ENCODE measurements around the gene DLG2. TPM values are rescaled to one million over a fixed set of nuclear protein-coding genes. Genes with fewer than 3 reads are reported as not detected.

The DLG2 gene
- total RNA-seq, 1 experiment from 2014 or later = 0.86 TPM

GRCh38 chr11:84292006-84292405 lies 1335.1 kb downstream of the DLG2 start:
- DNase-seq (ENCODE audit: low spot score) = no peak

GRCh38 chr11:84290647-84291046 lies 1336.5 kb downstream of the DLG2 start:
- DNase-seq (ENCODE audit: low spot score) = no peak

DNA sequence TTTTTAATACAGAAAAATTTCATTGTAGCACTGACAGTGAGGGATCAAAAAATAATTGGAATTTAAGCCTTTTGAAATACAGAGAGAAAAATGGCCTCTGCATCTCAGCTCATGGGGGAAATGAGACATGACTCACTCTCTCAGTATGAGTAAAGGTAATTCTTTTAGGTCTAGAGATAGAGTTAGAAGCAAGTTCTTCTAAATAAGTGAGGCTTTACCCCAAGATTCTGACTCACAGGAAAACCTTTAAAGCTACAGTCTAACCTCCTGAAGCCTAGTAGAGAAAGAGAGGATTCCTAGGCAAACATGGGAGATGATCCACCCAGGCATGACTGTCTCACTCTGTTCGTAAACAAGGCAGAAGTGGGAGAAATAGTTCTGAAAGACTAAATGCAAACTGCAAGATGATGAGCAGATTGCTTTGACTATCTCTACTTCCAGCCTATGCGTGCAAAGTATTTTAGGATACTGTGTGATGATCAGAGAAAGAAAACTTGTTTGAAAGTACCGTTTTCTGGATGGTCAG lies 1337.7 kb downstream of the DLG2 start:
- DNase-seq (ENCODE audit: low spot score) = no peak

DNA sequence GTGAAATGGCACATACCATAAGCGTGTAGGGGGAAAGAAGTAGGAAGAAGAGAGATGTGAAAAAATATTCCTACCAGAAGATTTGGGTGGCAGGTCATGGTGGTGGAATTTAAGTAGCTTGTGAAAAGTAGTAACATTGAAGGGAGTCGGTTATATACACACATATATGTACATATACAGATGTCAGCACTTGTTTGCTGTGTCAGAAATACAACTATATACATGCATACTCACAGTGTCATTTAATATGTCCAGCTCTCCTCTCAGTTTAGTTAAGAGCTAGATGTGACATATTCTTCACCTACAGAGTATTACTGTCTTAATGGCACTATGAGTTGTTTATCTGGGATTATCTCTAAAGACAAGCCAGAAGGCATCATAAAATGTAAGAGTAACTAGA lies 1353.6 kb downstream of the DLG2 start:
- no peak for DNase-seq (ENCODE audit: low spot score)

- no peak for DNase-seq (ENCODE audit: low spot score)
Measured at GRCh38 chr11:84270466-84270865, 1356.7 kb downstream of the DLG2 start.

- no peak for DNase-seq (ENCODE audit: low spot score)
Measured at GRCh38 chr11:84264066-84264465, 1363.1 kb downstream of the DLG2 start.

DNA sequence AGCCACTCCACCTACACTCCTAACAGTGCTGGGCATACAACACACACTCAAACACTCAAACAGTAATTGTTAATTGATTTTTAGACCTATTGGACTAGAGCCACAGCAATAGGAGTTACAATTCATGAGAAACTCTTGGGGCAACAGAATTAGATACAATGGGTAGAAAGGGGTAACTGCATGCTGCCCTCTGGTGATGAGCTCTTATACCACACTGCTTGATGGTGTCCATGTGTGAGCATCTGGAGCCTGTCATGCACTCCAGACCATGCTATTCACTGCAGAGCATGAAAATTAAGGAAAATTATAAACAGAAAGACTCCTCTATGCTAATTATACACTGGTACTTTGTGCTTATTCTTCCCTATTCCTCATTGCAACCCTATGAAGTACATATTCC lies 1365.4 kb downstream of the DLG2 start:
- peak; percentile 35 for DNase-seq (ENCODE audit: low spot score)

DNA sequence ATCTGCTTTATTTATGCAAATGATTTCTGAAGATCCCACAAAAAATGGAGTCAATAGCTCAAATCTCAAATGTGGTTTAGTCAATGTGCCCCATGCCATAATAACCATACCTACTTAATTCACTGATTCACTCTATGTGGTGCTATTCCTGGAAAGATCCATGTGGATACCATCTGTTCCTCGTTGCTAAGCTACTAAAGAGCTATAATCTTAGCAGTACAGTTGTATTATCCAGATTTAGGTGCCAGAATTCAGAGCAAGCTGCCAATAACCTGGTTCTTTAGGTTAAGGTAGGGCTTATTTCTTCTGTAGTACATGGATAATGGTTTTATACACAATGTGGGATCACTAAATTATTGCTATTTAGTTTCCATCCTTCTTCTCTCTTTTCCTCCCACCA lies 1366.3 kb downstream of the DLG2 start:
- DNase-seq (ENCODE audit: low spot score) = no peak

DNA sequence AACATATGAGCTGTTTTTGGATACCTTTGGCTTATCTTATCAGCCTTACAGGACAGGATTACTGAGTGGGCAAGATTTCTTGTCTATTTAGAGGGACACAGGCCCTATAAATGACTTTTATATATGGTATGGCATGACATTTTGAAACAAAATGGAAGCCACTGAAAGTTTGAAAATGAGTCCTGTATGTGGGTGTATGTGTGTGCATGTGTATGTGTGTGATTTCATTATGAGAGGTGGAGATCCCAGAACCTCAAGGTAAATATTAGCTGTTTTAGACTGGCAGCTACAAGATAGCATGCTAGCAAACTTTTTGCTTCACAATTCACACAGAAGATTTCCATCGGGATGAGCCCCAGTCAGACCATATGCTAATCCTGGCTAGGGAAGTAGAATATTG lies 1370.5 kb downstream of the DLG2 start:
- no peak for DNase-seq (ENCODE audit: low spot score)

DNA sequence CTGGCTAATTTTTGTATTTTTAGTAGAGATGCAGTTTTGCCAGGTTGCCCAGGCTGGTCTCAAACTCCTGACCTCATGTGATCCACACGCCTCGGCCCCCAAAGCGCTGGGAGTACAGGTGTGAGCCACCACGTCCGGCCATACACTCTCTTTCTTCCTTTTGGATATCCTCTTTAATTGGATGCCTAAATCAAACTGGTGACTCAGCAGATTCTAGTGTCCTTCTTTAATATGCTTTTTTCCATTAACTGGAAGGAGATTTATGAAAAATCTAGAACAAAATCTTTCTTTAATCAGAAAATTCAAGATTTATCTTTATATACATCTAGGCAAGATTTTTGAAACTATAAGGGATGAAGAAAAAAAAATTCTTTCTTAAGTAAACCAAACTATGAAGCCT lies 1371.7 kb downstream of the DLG2 start:
- DNase-seq (ENCODE audit: low spot score) = no peak

DNA sequence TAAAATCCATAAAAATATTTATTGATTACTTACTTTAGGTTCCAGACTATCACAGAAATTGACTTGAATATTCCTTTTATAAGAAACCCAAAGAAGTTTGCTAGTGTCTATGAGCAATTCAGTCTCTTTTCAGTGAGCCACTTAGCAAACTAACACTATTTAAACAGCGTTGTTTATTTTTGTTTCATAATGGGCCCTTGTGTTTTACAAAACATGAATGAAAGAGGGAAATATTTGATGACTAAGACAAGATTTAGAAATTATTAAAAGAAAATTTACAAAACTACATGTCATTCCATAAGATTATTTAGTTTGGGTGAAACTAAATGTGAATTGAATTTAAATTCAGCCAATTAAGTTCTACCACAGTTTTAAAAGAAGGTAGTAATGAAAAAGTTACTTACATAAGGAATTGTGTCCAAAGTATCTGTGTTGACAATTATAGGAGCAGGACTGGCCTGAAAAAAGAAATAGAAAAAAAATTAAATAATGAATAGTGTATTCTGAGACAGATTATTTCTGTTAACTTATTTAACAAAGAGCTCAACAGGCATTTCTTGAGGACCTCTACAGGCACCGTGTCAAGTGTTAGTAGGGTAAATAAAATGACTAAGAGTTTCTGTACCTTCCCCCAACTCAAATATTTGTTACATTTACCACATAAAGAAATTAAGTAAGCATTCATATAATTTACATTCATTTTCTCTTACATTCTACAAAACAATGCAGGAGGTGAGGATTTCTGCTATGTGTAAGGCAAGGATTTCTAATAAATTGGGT lies 1376.1 kb downstream of the DLG2 start:
- DNase-seq (ENCODE audit: low spot score) = no peak

- no peak for DNase-seq (ENCODE audit: low spot score)
Measured at GRCh38 chr11:84249344-84250135, 1377.6 kb downstream of the DLG2 start.

DNA sequence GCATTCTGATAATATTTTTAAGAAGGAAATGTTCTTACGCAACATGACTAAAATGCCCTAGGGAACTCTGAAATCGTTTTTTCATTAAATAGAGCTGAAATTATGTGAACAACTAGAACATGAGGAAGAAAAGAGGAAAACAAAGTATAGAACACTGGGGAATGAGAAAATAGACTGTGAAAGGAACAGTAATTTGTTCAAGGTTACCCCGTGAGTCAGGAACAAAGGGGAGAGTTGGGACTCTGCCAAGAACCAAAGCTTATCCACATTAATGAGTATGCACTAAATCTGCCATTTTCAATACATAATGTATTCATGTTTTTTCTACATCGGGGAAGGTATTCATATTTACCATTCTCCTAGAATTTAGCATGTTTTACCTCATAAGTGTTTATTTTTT lies 1379.2 kb downstream of the DLG2 start:
- no peak for DNase-seq (ENCODE audit: low spot score)

GRCh38 chr11:84247129-84247528 lies 1380.0 kb downstream of the DLG2 start:
- no peak for DNase-seq (ENCODE audit: low spot score)

DNA sequence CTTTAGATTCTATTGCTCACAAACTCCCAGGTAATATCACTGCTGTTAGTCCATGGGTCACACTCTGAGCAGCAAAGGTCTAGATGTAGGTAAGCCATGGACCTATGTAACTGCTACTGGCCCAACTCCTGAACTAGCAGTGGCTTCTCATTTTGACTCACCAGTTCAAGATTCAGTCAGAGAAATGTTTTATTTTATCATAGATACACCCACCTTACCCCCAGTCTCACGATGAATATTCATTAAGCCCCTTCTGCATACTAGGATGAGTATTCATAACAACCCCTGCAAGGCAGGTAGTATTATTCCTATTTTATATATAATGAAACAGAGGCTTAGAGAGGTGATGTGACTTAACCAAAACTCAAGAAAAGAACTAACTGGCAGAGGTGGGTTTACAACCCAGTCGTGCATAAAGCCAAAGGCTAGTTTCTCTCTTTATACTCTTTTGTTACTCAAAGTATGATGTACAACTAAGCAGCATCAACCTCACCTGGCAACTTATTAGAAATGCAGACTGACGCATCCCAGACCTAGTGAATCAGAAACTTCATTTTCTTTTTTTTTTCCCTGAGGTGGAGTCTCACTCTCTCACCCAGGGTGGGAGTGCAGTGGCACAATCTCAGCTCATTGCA lies 1383.4 kb downstream of the DLG2 start:
- DNase-seq (ENCODE audit: low spot score) = no peak

DNA sequence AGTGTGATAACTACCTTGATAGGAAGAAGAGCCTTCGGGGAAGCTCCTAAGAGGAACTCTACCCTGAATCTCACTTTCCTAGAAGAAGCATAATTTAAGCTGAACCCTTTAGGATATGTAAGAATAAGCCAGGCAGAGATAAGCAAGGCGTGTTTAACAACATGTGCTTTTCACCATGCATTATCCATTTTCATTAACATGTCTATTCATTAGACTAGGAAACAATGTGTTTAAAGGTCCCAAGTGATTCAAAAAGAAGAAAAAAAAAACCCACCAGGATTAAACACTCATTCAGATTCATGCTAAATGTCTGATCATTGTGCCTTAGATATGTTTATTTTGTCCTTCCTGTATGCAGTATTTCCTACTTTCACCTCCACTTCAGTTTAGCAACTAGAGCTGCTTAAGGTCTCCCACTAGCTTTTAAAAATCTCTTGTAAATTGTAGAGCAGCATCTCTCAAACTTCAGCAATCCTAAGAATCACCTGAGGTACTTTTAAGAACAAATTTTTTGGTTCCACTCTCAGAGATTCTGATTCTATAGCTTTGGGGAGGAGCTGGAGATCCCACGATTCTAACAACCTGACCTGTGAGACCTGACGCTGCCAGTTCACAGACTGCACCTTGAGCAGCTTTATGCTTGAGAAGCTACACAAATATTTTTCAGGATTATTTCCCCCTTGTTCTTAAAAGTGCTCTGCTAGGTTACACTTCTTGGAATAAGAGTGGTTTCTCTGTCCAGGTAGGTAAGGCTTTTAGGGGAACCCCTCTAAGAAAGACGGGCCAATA lies 1385.6 kb downstream of the DLG2 start:
- DNase-seq (ENCODE audit: low spot score) = no peak

GRCh38 chr11:84240847-84241246 lies 1386.3 kb downstream of the DLG2 start:
- no peak for DNase-seq (ENCODE audit: low spot score)

GRCh38 chr11:84236436-84236835 lies 1390.7 kb downstream of the DLG2 start:
- DNase-seq (ENCODE audit: low spot score) = no peak

- DNase-seq (ENCODE audit: low spot score) = no peak
Measured at GRCh38 chr11:84234462-84235202, 1392.5 kb downstream of the DLG2 start.

DNA sequence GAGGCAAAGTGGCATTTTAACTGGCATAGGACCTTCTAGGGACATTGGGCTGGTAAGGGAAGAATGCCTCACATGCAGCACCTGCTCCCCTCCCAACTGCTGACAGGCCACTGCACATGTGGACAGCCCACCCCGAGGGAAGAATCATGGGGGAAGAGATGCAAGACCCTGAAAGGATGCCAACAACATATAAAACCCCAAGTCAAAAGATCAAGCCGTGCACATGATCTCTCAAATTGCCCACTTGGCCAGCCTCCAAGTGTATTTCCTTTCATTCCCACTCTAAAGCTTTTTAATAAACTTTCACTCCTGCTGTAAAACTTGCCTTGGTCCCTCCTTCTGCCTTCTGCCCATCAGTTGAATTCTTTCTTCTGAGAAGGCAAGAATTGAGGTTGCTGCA lies 1393.1 kb downstream of the DLG2 start:
- DNase-seq (ENCODE audit: low spot score) = no peak

DNA sequence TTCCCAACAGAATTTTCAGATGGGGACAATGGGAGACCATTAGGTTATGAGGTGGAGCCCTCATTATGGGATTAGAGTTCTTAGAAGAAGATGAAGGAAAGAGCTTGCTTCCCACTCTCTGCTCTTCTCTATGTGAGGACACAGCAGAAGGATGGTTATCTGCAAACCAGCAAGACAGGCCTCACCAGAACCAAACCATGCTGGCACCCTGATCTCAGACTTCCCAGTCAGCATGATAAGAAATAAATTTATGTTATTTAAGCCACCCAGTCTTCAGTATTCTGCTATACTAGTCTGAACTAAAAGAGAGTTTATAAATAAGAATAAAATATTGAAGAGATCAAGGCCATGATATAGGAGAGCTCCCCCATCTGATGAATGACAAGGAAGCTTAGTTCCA lies 1394.6 kb downstream of the DLG2 start:
- no peak for DNase-seq (ENCODE audit: low spot score)
